Activated CD4-positive, alpha-beta T cell treated with anti-CD3 and anti-CD28 coated beads, Interleukin-2, Interleukin-4, amounts not matched to agents 100 ng/mL and 50 ng/mL, durations not matched to agents 16 hours and 8 hours (primary cell): ENCODE measurements around the gene JADE1.

Experiments
- DNase-seq: peaks from one replicate; pipeline ENCODE4 v3.0.0-alpha.2; 2020; ENCODE audit warnings: low spot score

JADE1 gene

GRCh38 chr4:128879283-128879682 lies 69.8 kb downstream of the JADE1 start:
- no peak for DNase-seq

GRCh38 chr4:128879971-128880370 lies 70.5 kb downstream of the JADE1 start:
- DNase-seq, result no peak

GRCh38 chr4:128880662-128881061 lies 71.2 kb downstream of the JADE1 start:
- DNase-seq, result no peak

GRCh38 chr4:128904821-128905220 lies 95.3 kb downstream of the JADE1 start:
- no peak for DNase-seq

- DNase-seq, result no peak
Measured at GRCh38 chr4:128906581-128906980, 97.1 kb downstream of the JADE1 start.

- DNase-seq, result no peak
Measured at GRCh38 chr4:128907981-128908380, 98.5 kb downstream of the JADE1 start.

- DNase-seq, result no peak
Measured at GRCh38 chr4:128908735-128909134, 99.2 kb downstream of the JADE1 start.

- no peak for DNase-seq
Measured at GRCh38 chr4:128913228-128913627, 103.7 kb downstream of the JADE1 start.

GRCh38 chr4:128915544-128915943 lies 106.0 kb downstream of the JADE1 start:
- no peak for DNase-seq

GRCh38 chr4:128916832-128917231 lies 107.3 kb downstream of the JADE1 start:
- DNase-seq, result no peak

- peak; percentile 8 for DNase-seq
Measured at GRCh38 chr4:128917781-128918180, 108.3 kb downstream of the JADE1 start.

- DNase-seq, result no peak
Measured at GRCh38 chr4:128921954-128922353, 112.5 kb downstream of the JADE1 start.
